ENCODE results near the gene FBXO45.

DNA sequence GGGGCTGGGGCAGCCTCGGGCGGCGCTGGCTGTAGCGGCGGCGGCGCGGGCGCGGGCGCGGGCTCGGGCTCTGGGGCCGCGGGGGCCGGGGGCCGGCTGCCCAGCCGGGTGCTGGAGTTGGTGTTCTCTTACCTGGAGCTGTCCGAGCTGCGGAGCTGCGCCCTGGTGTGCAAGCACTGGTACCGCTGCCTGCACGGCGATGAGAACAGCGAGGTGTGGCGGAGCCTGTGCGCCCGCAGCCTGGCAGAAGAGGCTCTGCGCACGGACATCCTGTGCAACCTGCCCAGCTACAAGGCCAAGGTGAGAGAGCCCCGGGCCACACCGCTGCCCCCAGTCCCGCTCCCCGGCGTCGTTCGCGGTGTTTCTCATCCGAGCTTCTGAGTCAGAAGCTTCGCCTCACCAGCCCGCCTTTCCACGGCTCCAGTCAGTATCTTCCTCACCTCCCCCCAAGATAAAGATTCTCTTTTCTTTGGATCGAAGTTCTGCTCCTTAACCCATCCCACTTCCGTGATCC lies 600 bp downstream of the FBXO45 start:
- TF ChIP-seq NCOA1 (IDR thresholded peaks at IDR 0.05; ENCODE audit: low read depth) = no peak
- TF ChIP-seq, protein P1, sequence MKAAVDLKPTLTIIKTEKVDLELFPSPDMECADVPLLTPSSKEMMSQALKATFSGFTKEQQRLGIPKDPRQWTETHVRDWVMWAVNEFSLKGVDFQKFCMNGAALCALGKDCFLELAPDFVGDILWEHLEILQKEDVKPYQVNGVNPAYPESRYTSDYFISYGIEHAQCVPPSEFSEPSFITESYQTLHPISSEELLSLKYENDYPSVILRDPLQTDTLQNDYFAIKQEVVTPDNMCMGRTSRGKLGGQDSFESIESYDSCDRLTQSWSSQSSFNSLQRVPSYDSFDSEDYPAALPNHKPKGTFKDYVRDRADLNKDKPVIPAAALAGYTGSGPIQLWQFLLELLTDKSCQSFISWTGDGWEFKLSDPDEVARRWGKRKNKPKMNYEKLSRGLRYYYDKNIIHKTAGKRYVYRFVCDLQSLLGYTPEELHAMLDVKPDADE (conservative IDR thresholded peaks at IDR 0.05; ENCODE audit: control insufficient read depth, low read depth, low read length) = no peak
- no peak for TF ChIP-seq FOXJ3 (CRISPR knock-in tag; IDR thresholded peaks at IDR 0.05)
- TF ChIP-seq, protein P2, sequence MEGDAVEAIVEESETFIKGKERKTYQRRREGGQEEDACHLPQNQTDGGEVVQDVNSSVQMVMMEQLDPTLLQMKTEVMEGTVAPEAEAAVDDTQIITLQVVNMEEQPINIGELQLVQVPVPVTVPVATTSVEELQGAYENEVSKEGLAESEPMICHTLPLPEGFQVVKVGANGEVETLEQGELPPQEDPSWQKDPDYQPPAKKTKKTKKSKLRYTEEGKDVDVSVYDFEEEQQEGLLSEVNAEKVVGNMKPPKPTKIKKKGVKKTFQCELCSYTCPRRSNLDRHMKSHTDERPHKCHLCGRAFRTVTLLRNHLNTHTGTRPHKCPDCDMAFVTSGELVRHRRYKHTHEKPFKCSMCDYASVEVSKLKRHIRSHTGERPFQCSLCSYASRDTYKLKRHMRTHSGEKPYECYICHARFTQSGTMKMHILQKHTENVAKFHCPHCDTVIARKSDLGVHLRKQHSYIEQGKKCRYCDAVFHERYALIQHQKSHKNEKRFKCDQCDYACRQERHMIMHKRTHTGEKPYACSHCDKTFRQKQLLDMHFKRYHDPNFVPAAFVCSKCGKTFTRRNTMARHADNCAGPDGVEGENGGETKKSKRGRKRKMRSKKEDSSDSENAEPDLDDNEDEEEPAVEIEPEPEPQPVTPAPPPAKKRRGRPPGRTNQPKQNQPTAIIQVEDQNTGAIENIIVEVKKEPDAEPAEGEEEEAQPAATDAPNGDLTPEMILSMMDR (IDR thresholded peaks at IDR 0.05 in 2 of 3, conservative IDR thresholded peaks at IDR 0.05 in 1 of 3; ENCODE audit: insufficient read depth in 2 of 3, low read depth in 1 of 3, low read length in 3 of 3) = no peak
- no peak for TF ChIP-seq KLF13 (tag; IDR thresholded peaks at IDR 0.05; ENCODE audit: borderline replicate concordance, low read depth)
- TF ChIP-seq EZH2 (IDR thresholded peaks at IDR 0.05; ENCODE audit: borderline replicate concordance, low read depth, low read length) = no peak
- no peak for TF ChIP-seq SRF (CRISPR knock-in tag; IDR thresholded peaks at IDR 0.05)
- no peak for TF ChIP-seq TEAD1 (CRISPR knock-in tag; IDR thresholded peaks at IDR 0.05)
